GM12878 (cell line): ENCODE results near the gene P2RX2. TPM values are rescaled to one million over a fixed set of nuclear protein-coding genes. Genes with fewer than 3 reads are reported as not detected.

Experiments
- ATAC-seq: fragments of 200-7000 bp; cut with Tn5 transposase; 3 replicates; pipeline ENCODE4 v1.9.1; 2020; ENCODE audit warnings: mild to moderate bottlenecking, moderate library complexity
- BruUV-seq: library from RNA; stranded (reverse); fragments of 400-500 nt; replicated peaks from 2 replicates; lab custom pipeline; 2021; lab: Mats Ljungman, UMichigan
- CTCF ChIA-PET: fragments of 300-600 bp; sonication (Branson Sonifier 250); formaldehyde crosslinking; extraction: SDS; loops from one replicate; lab custom pipeline; 2021; ENCODE audit warnings: inconsistent platforms; lab: Yijun Ruan, JAX
- POLR2A ChIA-PET: fragments of 350-600 bp; formaldehyde crosslinking; extraction: SDS; loops from one replicate; lab custom pipeline; 2021; ENCODE audit warnings: inconsistent platforms; lab: Charles Lee
- RAD21 ChIA-PET: fragments of 300-600 bp; sonication (Branson Sonifier 250); formaldehyde crosslinking; loops from one replicate; lab custom pipeline; 2023; ENCODE audit warnings: antibody characterized with exemption; ENCODE audit not compliant: unreplicated experiment; lab: Charles Lee
- SMC1A ChIA-PET: fragments of 300-600 bp; sonication (Branson Sonifier 250); formaldehyde crosslinking; loops from one replicate; lab custom pipeline; 2023; ENCODE audit not compliant: unreplicated experiment, uncharacterized antibody; lab: Charles Lee
- DNase-seq: peaks from one replicate; pipeline ENCODE4 v3.0.0-alpha.2; 2011; ENCODE audit warnings: low read depth, low spot score
- FAIRE-seq: peaks from 3 replicates; lab custom pipeline; 2011; peaks lifted over from hg19 to GRCh38; lab: Jason Lieb, UNC
- H2AFZ ChIP-seq: 2 replicates; pipeline ENCODE4 v1.6.0; 2011; ENCODE audit warnings: low read depth, low read length, control low read depth; ENCODE audit not compliant: control insufficient read depth
- H3K27ac ChIP-seq: 2 replicates; pipeline ENCODE4 v1.5.1; 2011; ENCODE audit warnings: control low read depth; ENCODE audit not compliant: control insufficient read depth, insufficient read depth
- H3K27me3 ChIP-seq, 2 experiments: replicated peaks in 1 of 2; 2 replicates each; pipeline versions ENCODE4 v1.6.0 to v1.6.1; 2011; ENCODE audit warnings: low read length in 1 of 2; ENCODE audit not compliant: control insufficient read depth in 2 of 2, insufficient read depth in 2 of 2
- H3K36me3 ChIP-seq, 2 experiments: 2 replicates each; pipeline ENCODE4 v1.5.1; 2011; ENCODE audit warnings: low read length in 1 of 2; ENCODE audit not compliant: control insufficient read depth in 2 of 2, insufficient read depth in 2 of 2
- H3K4me1 ChIP-seq: 2 replicates; pipeline ENCODE4 v1.6.1; 2011; ENCODE audit warnings: mild to moderate bottlenecking, low read length, moderate library complexity, mixed read lengths; ENCODE audit not compliant: control insufficient read depth, insufficient read depth
- H3K4me2 ChIP-seq: 2 replicates; pipeline ENCODE4 v1.6.0; 2011; ENCODE audit warnings: control low read depth; ENCODE audit not compliant: control insufficient read depth, insufficient read depth
- H3K4me3 ChIP-seq: fragments of 200-600 bp; sonication (generic); 2 replicates; pipeline ENCODE4 v1.5.1; 2016
- H3K79me2 ChIP-seq: 2 replicates; pipeline ENCODE4 v1.6.0; 2011; ENCODE audit warnings: low read length; ENCODE audit not compliant: control insufficient read depth, insufficient read depth
- H3K9ac ChIP-seq: 2 replicates; pipeline ENCODE4 v1.8.0; 2011; ENCODE audit warnings: low read length, control low read depth, mixed read lengths; ENCODE audit not compliant: control insufficient read depth, insufficient read depth
- H3K9me3 ChIP-seq: replicated peaks from 3 replicates; pipeline ENCODE4 v1.5.1; 2011; ENCODE audit warnings: mild to moderate bottlenecking, low read length; ENCODE audit not compliant: control insufficient read depth, insufficient read depth
- H4K20me1 ChIP-seq: 2 replicates; pipeline ENCODE4 v1.6.0; 2011; ENCODE audit not compliant: control insufficient read depth, insufficient read depth
- KLF5 ChIP-seq: fragments of 450-650 bp; IDR thresholded peaks from 2 replicates; pipeline ENCODE4 v1.6.1; 2014; ENCODE audit warnings: mild to moderate bottlenecking; ENCODE audit not compliant: partially characterized antibody
- MYB ChIP-seq: fragments of 150-350 bp; IDR thresholded peaks from 2 replicates; pipeline ENCODE4 v1.6.1; 2014; ENCODE audit warnings: mild to moderate bottlenecking, low read depth, low read length, borderline replicate concordance
- POLR2A ChIP-seq: IDR thresholded peaks from 2 replicates; pipeline ENCODE4 v1.6.1; 2011; ENCODE audit warnings: low read depth, mild to moderate bottlenecking, low read length
- POLR2AphosphoS2 ChIP-seq: IDR thresholded peaks from 2 replicates; pipeline ENCODE4 v1.6.1; 2011; ENCODE audit warnings: low read depth, mild to moderate bottlenecking, low read length, improper control_type of control experiment, moderate library complexity
- WGBS: methylation state at CpG from one replicate; pipeline ENCODE4 v1.1.6; 2016; ENCODE audit warnings: low lambda C conversion rate; ENCODE audit not compliant: insufficient replicate concordance, insufficient coverage; ENCODE audit errors: missing lambda C conversion rate; 5-methylcytosine and 5-hydroxymethylcytosine counted together
- in situ Hi-C: fragments of 300-500 bp; cut with MboI; formaldehyde crosslinking; loops from 9 replicates; pipeline ENCODE4 v1.14.3; 2018; ENCODE audit warnings: mixed read lengths
- intact Hi-C: fragments of 100-400 bp; cut with micrococcal nuclease; formaldehyde crosslinking; loops from one replicate; pipeline ENCODE4 v1.14.2; 2022; ENCODE audit not compliant: unreplicated experiment
- polyA plus RNA-seq, 11 experiments: library from polyadenylated mRNA; depleted of rRNA in 4 of 11; unstranded in 6 of 11; stranded (reverse) in 5 of 11; fragments of >200 nt; fragmentation: Nextera tagmentation in 4 of 11; fragmentation: Illumina TruSeq in 1 of 11; extraction: Ambion mirVana in 4 of 11; extraction: Trizol in 1 of 11; gene quantifications; 1 replicate in 1 of 11; 2 replicates in 10 of 11; pipeline versions ENCODE4 v1.2.1 to v1.2.3, GENCODE V29; 2011 to 2016; ENCODE audit warnings: inconsistent platforms in 2 of 11, missing spikeins in 2 of 11, low read depth in 1 of 11
- total RNA-seq, 4 experiments: library from RNA; depleted of rRNA in 3 of 4; stranded (reverse); fragments of >200 nt in 3 of 4; fragmentation: Illumina TruSeq in 1 of 4; extraction: Trizol in 1 of 4; gene quantifications; 2 replicates each; pipeline versions ENCODE4 v1.2.1 to v1.2.3, GENCODE V29; 2013 to 2021
- TF ChIP-seq, protein P1 (sequence below): IDR thresholded peaks from 2 replicates; pipeline ENCODE4 v1.6.1; 2011; ENCODE audit warnings: borderline replicate concordance, low read depth, mild to moderate bottlenecking, moderate library complexity, low read length; ENCODE audit not compliant: insufficient read depth, poor library complexity, severe bottlenecking
- TF ChIP-seq, protein P2 (sequence below): fragments of 450-650 bp; IDR thresholded peaks from 2 replicates; pipeline ENCODE4 v1.6.1; 2016; ENCODE audit warnings: mild to moderate bottlenecking, moderate library complexity, borderline replicate concordance

The P2RX2 gene
- total and polyA plus RNA-seq, 10 of the 15 experiments (the other 5 are each of a cell fraction or from before 2014, with no cell fraction given), result not detected

DNA sequence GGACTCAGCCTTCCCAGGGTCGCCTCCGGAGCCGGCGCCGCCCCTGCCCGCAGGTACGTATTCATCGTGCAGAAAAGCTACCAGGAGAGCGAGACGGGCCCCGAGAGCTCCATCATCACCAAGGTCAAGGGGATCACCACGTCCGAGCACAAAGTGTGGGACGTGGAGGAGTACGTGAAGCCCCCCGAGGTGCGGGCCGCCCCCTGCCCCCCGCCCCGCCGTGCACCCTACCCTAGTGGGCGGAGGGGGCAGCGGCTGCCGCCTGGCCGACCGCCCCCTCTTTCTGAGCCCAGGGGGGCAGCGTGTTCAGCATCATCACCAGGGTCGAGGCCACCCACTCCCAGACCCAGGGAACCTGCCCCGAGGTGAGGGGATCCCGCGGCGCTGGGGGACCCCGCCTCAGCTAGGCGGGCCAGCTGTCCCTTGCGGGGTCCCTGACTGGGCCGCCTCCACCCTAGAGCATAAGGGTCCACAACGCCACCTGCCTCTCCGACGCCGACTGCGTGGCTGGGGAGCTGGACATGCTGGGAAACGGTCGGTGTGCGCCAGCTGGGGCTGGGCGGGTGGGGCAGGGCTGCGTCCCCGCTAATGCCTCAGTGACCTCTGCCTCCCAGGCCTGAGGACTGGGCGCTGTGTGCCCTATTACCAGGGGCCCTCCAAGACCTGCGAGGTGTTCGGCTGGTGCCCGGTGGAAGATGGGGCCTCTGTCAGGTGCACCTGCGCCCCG, 973 bp downstream of the P2RX2 start:
- Histone ChIP-seq H3K9me3 (peaks cover 10% of the 10 kb centered on the region), H3K79me2 (no peaks in the 10 kb centered on the region), H3K4me1 (no peaks in the 10 kb centered on the region), H3K4me2 (no peak overlapping the region), H3K9ac (no peak overlapping the region), H3K27me3 (no peaks in the 10 kb centered on the region), H3K36me3 (peaks cover 0 to 6% of the 10 kb centered on the region in 2 experiments; a peak in 3 of 4 replicates), H2AFZ (no peak overlapping the region), H3K4me3 (no peak overlapping the region), H4K20me1 (no peaks in the 10 kb centered on the region), H3K27ac (no peak overlapping the region)
- DNase-seq, result no peak
- 50% methylated on average over 40 of the region's 53 CpGs for WGBS
- no TSS peak for BruUV-seq
- ChIA-PET POLR2A (no interaction called here), SMC1A (no interaction called here), RAD21 (no interaction called here), CTCF (no interaction called here)
- intact Hi-C loops, result no loop called here
- ATAC-seq, result no peak; the same call in 2 of the 3 replicates
- TF ChIP-seq, protein P1, sequence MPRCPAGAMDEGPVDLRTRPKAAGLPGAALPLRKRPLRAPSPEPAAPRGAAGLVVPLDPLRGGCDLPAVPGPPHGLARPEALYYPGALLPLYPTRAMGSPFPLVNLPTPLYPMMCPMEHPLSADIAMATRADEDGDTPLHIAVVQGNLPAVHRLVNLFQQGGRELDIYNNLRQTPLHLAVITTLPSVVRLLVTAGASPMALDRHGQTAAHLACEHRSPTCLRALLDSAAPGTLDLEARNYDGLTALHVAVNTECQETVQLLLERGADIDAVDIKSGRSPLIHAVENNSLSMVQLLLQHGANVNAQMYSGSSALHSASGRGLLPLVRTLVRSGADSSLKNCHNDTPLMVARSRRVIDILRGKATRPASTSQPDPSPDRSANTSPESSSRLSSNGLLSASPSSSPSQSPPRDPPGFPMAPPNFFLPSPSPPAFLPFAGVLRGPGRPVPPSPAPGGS, result peak; percentile 18
- TF ChIP-seq POLR2A, result no peak
- in situ Hi-C loops, result no loop called here
- FAIRE-seq, result no peak

DNA sequence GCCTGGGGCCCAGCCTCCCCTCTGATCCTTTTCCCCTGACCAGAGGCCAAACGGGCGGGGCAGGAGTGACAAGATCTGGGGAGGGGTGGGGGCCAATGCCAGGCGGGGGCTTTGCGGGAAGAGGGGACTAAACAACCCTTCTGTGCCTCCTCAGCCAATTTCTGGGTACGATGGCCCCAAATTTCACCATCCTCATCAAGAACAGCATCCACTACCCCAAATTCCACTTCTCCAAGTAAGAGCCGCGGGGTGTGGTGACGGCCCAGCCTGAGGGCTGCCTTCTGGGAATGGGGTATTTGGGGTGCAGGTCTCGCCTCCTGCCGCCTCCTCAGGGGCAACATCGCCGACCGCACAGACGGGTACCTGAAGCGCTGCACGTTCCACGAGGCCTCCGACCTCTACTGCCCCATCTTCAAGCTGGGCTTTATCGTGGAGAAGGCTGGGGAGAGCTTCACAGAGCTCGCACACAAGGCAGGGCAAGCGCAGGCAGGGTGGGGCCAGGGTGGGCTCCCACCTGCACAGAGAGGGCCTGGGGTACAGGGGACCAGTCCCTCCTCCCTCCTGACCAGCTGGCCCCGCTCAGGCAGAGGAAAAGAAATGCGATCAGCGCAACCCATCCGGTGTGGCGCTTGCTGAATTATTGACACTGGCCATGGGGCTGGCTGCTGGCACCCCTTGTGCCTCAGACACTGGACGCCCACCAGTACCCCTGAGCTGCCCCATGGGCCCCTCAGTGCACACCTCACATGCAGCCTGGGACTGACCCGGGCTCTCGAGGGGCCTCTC, 1.7 kb downstream of the P2RX2 start:
- ChIA-PET CTCF (no interaction called here), POLR2A (no interaction called here)
- TF ChIP-seq KLF5 (no peak), MYB (no peak), POLR2AphosphoS2 (no peak)
- TF ChIP-seq, protein P2, sequence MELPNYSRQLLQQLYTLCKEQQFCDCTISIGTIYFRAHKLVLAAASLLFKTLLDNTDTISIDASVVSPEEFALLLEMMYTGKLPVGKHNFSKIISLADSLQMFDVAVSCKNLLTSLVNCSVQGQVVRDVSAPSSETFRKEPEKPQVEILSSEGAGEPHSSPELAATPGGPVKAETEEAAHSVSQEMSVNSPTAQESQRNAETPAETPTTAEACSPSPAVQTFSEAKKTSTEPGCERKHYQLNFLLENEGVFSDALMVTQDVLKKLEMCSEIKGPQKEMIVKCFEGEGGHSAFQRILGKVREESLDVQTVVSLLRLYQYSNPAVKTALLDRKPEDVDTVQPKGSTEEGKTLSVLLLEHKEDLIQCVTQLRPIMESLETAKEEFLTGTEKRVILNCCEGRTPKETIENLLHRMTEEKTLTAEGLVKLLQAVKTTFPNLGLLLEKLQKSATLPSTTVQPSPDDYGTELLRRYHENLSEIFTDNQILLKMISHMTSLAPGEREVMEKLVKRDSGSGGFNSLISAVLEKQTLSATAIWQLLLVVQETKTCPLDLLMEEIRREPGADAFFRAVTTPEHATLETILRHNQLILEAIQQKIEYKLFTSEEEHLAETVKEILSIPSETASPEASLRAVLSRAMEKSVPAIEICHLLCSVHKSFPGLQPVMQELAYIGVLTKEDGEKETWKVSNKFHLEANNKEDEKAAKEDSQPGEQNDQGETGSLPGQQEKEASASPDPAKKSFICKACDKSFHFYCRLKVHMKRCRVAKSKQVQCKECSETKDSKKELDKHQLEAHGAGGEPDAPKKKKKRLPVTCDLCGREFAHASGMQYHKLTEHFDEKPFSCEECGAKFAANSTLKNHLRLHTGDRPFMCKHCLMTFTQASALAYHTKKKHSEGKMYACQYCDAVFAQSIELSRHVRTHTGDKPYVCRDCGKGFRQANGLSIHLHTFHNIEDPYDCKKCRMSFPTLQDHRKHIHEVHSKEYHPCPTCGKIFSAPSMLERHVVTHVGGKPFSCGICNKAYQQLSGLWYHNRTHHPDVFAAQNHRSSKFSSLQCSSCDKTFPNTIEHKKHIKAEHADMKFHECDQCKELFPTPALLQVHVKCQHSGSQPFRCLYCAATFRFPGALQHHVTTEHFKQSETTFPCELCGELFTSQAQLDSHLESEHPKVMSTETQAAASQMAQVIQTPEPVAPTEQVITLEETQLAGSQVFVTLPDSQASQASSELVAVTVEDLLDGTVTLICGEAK, result no peak

More for the DNA sequence above, 1.7 kb downstream of the P2RX2 start:
- no peak overlapping the region for H3K4me2 ChIP-seq
- no peak overlapping the region for H3K4me3 ChIP-seq
- H3K36me3 ChIP-seq, result peaks cover 0 to 12% of the 10 kb centered on the region in 2 experiments; a peak in 3 of 4 replicates
- ChIA-PET SMC1A (no interaction called here), RAD21 (no interaction called here)
- DNase-seq (no peak), FAIRE-seq (no peak), ATAC-seq (peak; percentile 12; the same call in 1 of the 3 replicates)
- BruUV-seq, result no TSS peak
- WGBS, result 66% methylated on average over 26 of the region's 29 CpGs
- no peak overlapping the region for H2AFZ ChIP-seq
- no peaks in the 10 kb centered on the region for H3K27me3 ChIP-seq
- no peaks in the 10 kb centered on the region for H4K20me1 ChIP-seq
- H3K4me1 ChIP-seq, result no peaks in the 10 kb centered on the region
- no peak overlapping the region for H3K27ac ChIP-seq
- in situ Hi-C loops (no loop called here), intact Hi-C loops (no loop called here)
- H3K9ac ChIP-seq, result no peak overlapping the region
- no peaks in the 10 kb centered on the region for H3K79me2 ChIP-seq
- peaks cover 10% of the 10 kb centered on the region for H3K9me3 ChIP-seq
